GM10847 (cell line): ENCODE measurements around the gene GLRX.

ENCODE experiments used
- POLR2A ChIP-seq: IDR thresholded peaks from 2 replicates; pipeline ENCODE4 v1.6.1; 2011; ENCODE audit not compliant: insufficient read length; ENCODE audit errors: extremely low read depth

The GLRX gene

GRCh38 chr5:95838556-95838955 lies 16.0 kb upstream of the GLRX start:
- no peak for TF ChIP-seq POLR2A

DNA sequence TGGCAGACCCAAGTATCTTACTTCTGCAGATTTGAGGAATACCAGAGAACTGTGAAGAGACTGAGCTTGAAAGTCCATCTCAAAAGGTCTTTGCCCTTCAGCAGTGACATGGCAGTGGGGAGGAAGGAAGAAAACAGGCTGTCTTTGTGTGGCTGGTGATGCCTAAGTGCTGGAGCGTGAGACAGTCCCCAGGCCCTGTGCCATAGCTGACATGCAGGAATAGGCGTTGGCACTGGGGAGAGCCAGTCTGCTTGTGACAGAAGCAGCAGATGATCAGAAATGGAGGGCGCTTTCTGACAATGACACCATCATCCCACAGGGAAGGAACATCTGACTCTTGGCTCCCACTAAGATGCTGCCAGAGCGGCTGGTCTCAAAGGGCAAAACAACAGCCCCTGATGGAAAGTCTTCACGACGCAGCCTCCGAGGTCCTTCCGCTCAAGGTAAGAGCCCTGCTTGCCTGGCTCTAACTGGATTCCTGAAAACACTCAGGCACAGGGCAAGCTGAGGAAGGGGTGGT lies 15.5 kb upstream of the GLRX start:
- TF ChIP-seq POLR2A: no peak

- TF ChIP-seq POLR2A: no peak
These were observed 15.0 kb upstream of the GLRX start for GRCh38 chr5:95837492-95837891.

DNA sequence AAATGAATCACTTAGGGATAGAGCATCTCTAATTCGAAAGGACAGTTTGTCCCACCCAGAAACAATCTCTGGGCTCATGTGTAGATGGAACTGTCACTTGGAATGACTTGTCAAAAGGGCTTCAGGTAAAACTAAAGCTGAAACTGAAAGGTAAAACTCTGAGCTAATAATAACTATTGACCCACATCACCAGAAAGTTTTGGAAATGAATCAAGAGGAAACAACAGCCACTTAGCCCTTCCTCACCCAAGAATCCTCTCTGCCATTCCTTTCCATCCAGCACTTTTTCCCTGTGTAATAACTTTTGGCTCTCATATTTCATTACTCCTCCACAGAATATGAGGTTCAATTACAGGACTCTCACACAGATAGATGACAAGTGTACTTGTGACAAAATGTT lies 14.0 kb upstream of the GLRX start:
- TF ChIP-seq POLR2A: no peak

- TF ChIP-seq POLR2A: no peak
These were observed 13.3 kb upstream of the GLRX start for GRCh38 chr5:95835682-95836385.

GRCh38 chr5:95832664-95833063 lies 10.1 kb upstream of the GLRX start:
- TF ChIP-seq POLR2A: no peak

DNA sequence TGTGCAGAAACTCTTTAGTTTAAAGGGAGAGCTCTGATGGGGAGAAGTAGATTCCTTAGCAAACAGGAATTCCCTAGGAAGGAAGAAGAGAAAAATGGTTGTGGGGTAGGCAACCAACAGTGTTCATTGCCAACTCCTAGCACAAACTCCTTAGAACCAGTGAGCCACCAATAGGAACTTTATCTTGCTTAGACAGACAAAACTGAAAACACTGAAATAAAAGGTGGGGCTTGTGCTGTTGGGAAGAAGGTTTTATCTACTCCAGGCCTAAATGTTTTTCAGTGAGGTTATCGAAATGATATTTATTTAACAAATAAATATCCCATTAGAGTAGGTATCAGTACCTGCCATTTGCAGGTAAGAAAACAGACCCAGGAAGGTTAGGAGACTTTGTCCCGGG lies 7.7 kb upstream of the GLRX start:
- no peak for TF ChIP-seq POLR2A

DNA sequence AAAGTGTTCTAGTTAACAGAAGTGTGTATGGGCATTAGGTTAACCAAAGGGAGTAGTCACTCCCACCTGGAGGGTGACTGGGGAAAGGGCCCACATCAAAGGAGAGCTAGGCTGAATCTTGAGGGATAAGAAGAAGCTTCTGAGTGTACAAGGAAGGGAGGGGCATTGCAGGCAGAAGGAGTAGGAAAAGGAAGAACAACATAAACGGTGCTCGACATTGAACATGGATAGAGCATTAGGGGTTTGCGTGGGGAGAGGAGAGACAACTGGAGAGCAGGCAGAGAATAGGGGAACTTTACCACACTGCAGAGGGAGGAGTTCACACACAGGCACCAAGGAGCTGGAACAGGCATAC lies 5.3 kb upstream of the GLRX start:
- no peak for TF ChIP-seq POLR2A

GRCh38 chr5:95826949-95827891 lies 4.7 kb upstream of the GLRX start:
- TF ChIP-seq POLR2A: no peak

DNA sequence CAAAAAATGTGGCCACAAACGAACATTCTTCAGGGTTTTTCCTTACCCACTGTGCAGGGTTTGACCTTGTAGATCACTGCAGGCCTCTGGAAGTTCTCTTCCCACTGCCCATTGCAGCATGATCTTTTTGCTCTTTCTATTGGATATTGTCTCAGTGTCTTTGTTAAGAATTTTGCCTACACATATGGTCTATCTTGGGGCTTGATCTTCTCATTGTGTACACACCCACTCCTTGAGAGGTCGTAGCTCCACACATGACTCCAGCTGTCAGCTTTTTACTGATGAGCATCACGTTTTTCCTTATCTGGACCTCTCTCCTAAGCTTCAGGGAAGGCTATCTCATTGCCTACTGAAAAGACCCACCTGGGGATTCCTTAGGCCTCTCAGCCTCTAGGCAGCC lies 3.0 kb upstream of the GLRX start:
- TF ChIP-seq POLR2A: no peak

DNA sequence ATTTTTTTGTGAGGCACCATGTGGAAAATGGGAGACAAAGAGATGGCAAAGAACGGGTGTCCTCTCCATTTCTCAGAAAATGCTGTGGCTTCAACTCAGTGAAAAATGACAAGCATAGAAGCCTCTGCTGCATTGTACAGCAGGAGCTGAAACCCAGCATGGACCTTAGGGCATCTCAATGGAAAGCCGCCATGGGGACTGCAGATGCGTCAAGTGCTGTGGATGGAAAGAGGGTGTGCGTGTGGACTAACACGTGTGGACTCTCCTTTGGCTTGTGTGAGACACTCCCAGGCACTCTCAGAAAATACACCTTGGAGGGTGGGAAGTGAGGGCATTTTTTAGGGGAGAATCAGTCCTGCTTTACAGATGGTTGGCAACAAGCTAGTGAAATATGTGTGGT lies 2.2 kb upstream of the GLRX start:
- no peak for TF ChIP-seq POLR2A

- TF ChIP-seq POLR2A: peak; percentile 18
These were observed 1.4 kb upstream of the GLRX start for GRCh38 chr5:95823738-95824609.

GRCh38 chr5:95823218-95823737 lies 752 bp upstream of the GLRX start:
- TF ChIP-seq POLR2A: no peak

GRCh38 chr5:95822043-95822541 lies 434 bp downstream of the GLRX start:
- TF ChIP-seq POLR2A: no peak

DNA sequence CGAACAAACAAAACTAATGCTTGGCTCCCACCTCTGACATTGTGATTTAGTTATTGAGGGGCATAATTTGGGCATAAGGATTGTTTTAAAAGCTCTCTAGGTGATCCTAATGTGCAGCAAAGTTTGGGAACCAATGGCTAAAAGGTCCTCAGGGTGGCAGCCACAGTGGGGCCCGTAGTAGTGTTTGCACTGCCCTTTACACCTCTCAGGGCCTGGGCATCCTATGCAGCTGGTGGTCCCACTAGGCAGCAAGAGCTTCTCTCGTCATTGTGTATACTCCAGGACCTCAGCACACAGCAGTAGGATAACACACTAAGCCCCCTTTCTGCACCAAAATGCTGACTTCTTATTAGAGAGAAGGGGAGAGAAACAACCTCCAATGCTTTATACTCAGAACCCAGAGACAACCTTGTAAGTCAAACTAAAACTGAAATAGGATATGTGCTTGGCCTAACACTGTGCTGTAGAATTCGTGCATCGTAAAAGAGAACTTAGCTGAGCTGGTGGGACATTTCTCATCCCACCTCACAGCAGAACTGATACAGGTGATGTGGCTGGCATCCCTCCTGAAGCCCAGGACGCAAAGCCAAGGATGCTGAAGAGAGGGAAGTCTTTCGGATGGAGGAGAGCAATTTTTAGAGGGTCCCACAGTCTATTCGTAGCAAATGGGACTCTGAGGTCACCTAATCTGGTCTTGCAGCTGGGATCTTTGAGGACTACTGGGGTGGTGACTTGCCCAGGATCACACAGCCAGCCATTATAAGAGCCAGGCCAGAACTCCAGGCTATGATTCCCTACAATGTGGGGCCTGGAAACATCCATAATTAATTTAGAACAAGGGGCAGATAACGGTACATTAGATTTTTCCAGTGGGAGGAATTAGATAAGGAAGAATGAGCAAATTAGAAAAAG lies 1.2 kb downstream of the GLRX start:
- no peak for TF ChIP-seq POLR2A
